ENCODE measurements around the gene MTARC1. TPM values are rescaled to one million over a fixed set of nuclear protein-coding genes. Genes with fewer than 3 reads are reported as not detected.

Gene MTARC1
- total and polyA plus RNA-seq, 10 donors = 3.2 to 17.3 (median 8.1) TPM

DNA sequence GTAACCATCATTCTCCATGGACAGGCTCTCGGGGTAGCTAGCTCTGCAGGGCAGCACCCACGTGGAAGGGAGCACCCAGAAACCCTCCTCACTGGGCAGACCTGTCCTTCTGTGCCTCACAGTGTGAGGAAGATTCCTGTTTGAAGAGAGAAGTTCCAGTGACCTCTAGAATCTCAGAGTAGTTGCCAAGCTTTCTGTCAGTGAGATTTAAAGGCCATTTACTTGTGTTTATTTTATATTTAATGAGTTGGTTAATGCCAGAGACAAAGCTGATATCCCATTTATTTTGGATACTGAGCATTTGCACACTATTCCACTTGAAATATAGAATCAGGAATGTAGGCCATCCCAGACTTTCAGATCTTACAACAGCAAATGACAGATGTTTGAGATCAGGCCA, 28.7 kb downstream of the MTARC1 start:
- peaks cover 0 to 84% (median 0%) of the 10 kb centered on the region in 6 donors for H3K36me3 ChIP-seq
- no peak for TF ChIP-seq POLR2A (IDR thresholded peaks at IDR 0.05)
- no peak for TF ChIP-seq POLR2AphosphoS5 (IDR thresholded peaks at IDR 0.05)
- TF ChIP-seq, protein P1, sequence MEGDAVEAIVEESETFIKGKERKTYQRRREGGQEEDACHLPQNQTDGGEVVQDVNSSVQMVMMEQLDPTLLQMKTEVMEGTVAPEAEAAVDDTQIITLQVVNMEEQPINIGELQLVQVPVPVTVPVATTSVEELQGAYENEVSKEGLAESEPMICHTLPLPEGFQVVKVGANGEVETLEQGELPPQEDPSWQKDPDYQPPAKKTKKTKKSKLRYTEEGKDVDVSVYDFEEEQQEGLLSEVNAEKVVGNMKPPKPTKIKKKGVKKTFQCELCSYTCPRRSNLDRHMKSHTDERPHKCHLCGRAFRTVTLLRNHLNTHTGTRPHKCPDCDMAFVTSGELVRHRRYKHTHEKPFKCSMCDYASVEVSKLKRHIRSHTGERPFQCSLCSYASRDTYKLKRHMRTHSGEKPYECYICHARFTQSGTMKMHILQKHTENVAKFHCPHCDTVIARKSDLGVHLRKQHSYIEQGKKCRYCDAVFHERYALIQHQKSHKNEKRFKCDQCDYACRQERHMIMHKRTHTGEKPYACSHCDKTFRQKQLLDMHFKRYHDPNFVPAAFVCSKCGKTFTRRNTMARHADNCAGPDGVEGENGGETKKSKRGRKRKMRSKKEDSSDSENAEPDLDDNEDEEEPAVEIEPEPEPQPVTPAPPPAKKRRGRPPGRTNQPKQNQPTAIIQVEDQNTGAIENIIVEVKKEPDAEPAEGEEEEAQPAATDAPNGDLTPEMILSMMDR (IDR thresholded peaks at IDR 0.05 in 8 of 11, conservative IDR thresholded peaks at IDR 0.05 in 3 of 11) = no peak
- DNase-seq = no peak
- no peak overlapping the region for H3K4me3 ChIP-seq
- peaks cover 0 to 6% (median 3%) of the 10 kb centered on the region in 6 donors for H3K4me1 ChIP-seq
- intact Hi-C loops (cut with DNase I; ENCODE audit: low total_unique reads) = loop anchor here (10.0 kb wide), 1 partner anchor 619 kb away; no protein-coding TSS in a partner anchor
- H3K27ac ChIP-seq = no peak overlapping the region
- peaks cover 0 to 2% (median 0%) of the 10 kb centered on the region in 8 donors for H3K9me3 ChIP-seq
- WGBS, 5 donors = 76 to 96% (median 81%) methylated on average over 2 of the region's 2 CpGs
- H3K27me3 ChIP-seq (replicated peaks in 1 of 7) = peaks cover 0 to 9% (median 0%) of the 10 kb centered on the region in 7 donors

DNA sequence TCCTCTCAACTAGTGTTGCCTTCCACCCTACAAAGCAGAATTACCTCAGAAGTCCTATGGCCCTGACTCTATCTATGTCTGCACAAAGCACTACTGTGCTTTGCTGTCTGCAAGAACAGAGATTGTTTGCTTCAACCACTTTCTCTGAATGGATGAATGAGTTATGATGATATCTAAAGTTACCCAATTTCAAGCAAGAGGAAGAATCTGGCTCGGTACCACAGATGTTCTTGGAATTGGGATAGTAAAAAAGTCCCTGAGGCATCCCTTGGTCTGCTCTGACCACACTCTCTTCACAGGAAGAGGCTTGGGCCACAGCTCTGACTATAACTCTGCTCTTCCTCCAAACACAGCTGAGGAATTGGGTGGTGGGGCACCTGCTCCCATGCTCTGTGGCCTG, 31.2 kb downstream of the MTARC1 start:
- Histone ChIP-seq H3K4me3 (no peak overlapping the region), H3K27ac (no peak overlapping the region), H3K36me3 (peaks cover 0 to 62% (median 0%) of the 10 kb centered on the region in 6 donors), H3K4me1 (no peaks in the 10 kb centered on the region), H3K9me3 (peaks cover 0 to 3% (median 0%) of the 10 kb centered on the region in 8 donors), H3K27me3 (replicated peaks in 1 of 7) (peaks cover 0 to 5% (median 0%) of the 10 kb centered on the region in 7 donors)
- TF ChIP-seq, protein P1 (IDR thresholded peaks at IDR 0.05 in 8 of 11, conservative IDR thresholded peaks at IDR 0.05 in 3 of 11) = no peak
- TF ChIP-seq POLR2AphosphoS5 (IDR thresholded peaks at IDR 0.05) (no peak), POLR2A (IDR thresholded peaks at IDR 0.05) (no peak)
- no peak for DNase-seq
- WGBS, 5 donors = 45 to 90% (median 48%) methylated on average over 1 of the region's 1 CpG
- intact Hi-C loops (cut with DNase I; ENCODE audit: low total_unique reads) = loop anchor here (10.0 kb wide), 1 partner anchor 617 kb away; no protein-coding TSS in a partner anchor

DNA sequence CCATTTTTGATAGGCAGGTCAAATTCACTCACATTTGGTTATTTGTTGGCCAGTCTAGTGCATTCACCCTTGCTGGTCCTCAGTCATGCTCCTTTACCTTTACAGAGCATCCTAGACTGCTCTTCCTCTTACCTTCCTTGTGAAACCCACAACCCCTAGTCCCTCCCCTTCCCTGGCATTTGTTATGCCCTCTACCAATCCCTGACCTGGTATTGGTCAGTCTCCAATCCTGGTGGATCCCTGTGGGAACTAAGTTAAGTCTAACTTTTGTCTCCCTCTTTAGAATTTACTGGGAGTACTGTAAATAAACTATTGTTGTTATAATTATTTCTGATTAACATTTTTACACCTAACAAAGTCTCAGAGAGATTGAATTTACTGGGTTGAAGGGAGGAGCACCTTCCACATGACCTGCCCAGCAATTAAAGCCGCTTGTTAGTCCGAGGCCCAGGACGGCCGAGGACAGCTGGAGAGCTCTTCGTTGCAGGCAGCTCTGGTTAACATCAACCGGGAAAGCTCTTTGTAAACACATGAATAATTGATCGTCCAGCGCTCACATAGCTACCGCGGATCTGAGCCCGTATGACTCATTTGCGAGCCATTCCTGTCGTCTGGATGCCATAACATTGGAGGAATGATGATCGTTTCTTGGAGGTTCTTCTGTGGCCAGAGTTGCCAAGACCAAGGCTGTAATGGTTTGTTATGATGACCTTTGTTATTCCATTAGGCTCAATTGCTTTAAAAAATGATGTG, 31.9 kb downstream of the MTARC1 start:
- H3K4me1 ChIP-seq = no peaks in the 10 kb centered on the region
- intact Hi-C loops (cut with DNase I; ENCODE audit: low total_unique reads) = loop anchor here (10.0 kb wide), 1 partner anchor 616 kb away; no protein-coding TSS in a partner anchor
- TF ChIP-seq POLR2A (IDR thresholded peaks at IDR 0.05) (no peak), POLR2AphosphoS5 (IDR thresholded peaks at IDR 0.05) (no peak)
- TF ChIP-seq, protein P1 (IDR thresholded peaks at IDR 0.05 in 8 of 11, conservative IDR thresholded peaks at IDR 0.05 in 3 of 11) = no peak
- H3K9me3 ChIP-seq = peaks cover 0 to 3% (median 0%) of the 10 kb centered on the region in 8 donors
- H3K4me3 ChIP-seq = no peak overlapping the region
- WGBS, 5 donors = 70 to 83% (median 79%) methylated on average over 14 of the region's 14 CpGs
- DNase-seq = no peak
- no peak overlapping the region for H3K27ac ChIP-seq
- peaks cover 0 to 5% (median 0%) of the 10 kb centered on the region in 7 donors for H3K27me3 ChIP-seq (replicated peaks in 1 of 7)
- H3K36me3 ChIP-seq = peaks cover 0 to 55% (median 0%) of the 10 kb centered on the region in 6 donors

DNA sequence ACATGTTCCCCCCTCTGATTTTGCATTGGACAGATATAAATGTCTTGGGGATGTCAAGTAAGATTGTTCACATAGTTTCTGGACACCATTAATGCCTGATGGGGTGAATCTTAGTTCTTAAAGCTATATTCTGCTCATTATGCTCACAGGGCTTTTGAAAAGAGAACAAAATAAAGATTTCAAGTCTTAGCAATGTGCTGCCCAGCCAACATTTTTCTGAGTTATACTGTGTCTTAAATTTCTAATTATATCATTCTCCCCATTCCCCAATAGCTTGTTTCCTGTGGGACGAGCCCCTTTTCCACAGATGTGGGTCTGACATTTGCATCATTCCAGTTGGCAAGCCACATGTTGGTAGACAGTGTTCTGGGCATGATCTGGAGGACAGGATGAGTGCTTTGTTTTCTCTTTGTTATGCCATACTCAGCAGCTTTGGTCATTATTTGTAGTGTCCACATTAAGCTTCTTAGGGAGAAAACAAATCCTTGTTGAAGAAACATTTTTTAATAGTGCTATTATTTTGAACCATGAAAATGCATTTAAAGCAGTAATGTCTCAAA, 32.8 kb downstream of the MTARC1 start:
- Histone ChIP-seq H3K36me3 (peaks cover 0 to 46% (median 0%) of the 10 kb centered on the region in 6 donors), H3K4me1 (no peaks in the 10 kb centered on the region), H3K27me3 (replicated peaks in 1 of 7) (peaks cover 0 to under 1% (median 0%) of the 10 kb centered on the region in 7 donors), H3K9me3 (peaks cover 0 to 3% (median 0%) of the 10 kb centered on the region in 8 donors), H3K27ac (no peak overlapping the region), H3K4me3 (no peak overlapping the region)
- DNase-seq = no peak
- no peak for TF ChIP-seq POLR2A (IDR thresholded peaks at IDR 0.05)
- TF ChIP-seq, protein P1 (IDR thresholded peaks at IDR 0.05 in 8 of 11, conservative IDR thresholded peaks at IDR 0.05 in 3 of 11) = no peak
- no peak for TF ChIP-seq POLR2AphosphoS5 (IDR thresholded peaks at IDR 0.05)
- intact Hi-C loops (cut with DNase I; ENCODE audit: low total_unique reads) = loop anchor here (10.0 kb wide), 1 partner anchor 615 kb away; no protein-coding TSS in a partner anchor
- 46 to 65% (median 60%) methylated on average over 1 of the region's 1 CpG for WGBS, 5 donors
